ENCODE results near the gene PSMD13. TPM values are rescaled to one million over a fixed set of nuclear protein-coding genes. Genes with fewer than 3 reads are reported as not detected.

Gene PSMD13
- total RNA-seq, 1 donor from 2014 or later: 137 TPM

GRCh38 chr11:287821-288477, 51.2 kb downstream of the PSMD13 start:
- DNase-seq (ENCODE audit: low read depth) (no peak), FAIRE-seq (no peak)
- H3K4me1 Mint-ChIP-seq (ENCODE audit: low read depth, unreplicated experiment): no peaks in the 10 kb centered on the region
- Histone ChIP-seq H3K27me3 (ENCODE audit: insufficient read depth, low read length) (peaks cover 16% of the 10 kb centered on the region), H3K4me3 (ENCODE audit: insufficient read depth, low read depth, low read length) (peak overlapping the region; percentile 57), H4K20me1 (ENCODE audit: insufficient read depth, low read length) (no peaks in the 10 kb centered on the region), H3K27ac (ENCODE audit: low read depth, low read length) (no peak overlapping the region), H3K9ac (ENCODE audit: low read length) (peak overlapping the region; percentile 61), H3K79me2 (ENCODE audit: insufficient read depth, low read length) (no peaks in the 10 kb centered on the region), H3K4me1 (ENCODE audit: insufficient read depth, low read length) (peaks cover 6% of the 10 kb centered on the region), H3K9me3 (ENCODE audit: insufficient read depth, low read depth, low read length) (no peaks in the 10 kb centered on the region), H3K4me2 (ENCODE audit: low read length) (peak overlapping the region; percentile 90), H2AFZ (ENCODE audit: low read depth, low read length) (peak overlapping the region; percentile 86), H3K36me3 (ENCODE audit: insufficient read depth, low read length) (no peaks in the 10 kb centered on the region)
- peaks cover 5% of the 10 kb centered on the region for H3K36me3 Mint-ChIP-seq (ENCODE audit: low read depth, unreplicated experiment)
- peak overlapping the region; percentile 78 for H3K4me3 Mint-ChIP-seq (ENCODE audit: unreplicated experiment)
- peaks cover 35% of the 10 kb centered on the region for H3K27me3 Mint-ChIP-seq (ENCODE audit: low read depth, unreplicated experiment)
- H3K9me3 Mint-ChIP-seq (ENCODE audit: unreplicated experiment): no peaks in the 10 kb centered on the region
- no peak overlapping the region for H3K27ac Mint-ChIP-seq (ENCODE audit: unreplicated experiment)
- no peak for TF ChIP-seq EZH2 (IDR thresholded peaks at IDR 0.05; ENCODE audit: insufficient read depth, low read length)
- no peak for TF ChIP-seq CTCF (IDR thresholded peaks at IDR 0.05; ENCODE audit: insufficient read depth, low read depth, low read length)

GRCh38 chr11:288478-289397, 52.0 kb downstream of the PSMD13 start, which contains the start of gene PGGHG:
Gene PGGHG, plus strand, starts transcription at chr11:289126. Its CDS starts 691 bp downstream, at chr11:289817.
- H3K27ac ChIP-seq (ENCODE audit: low read depth, low read length): no peak within 1 kb of the TSS
- H4K20me1 ChIP-seq (ENCODE audit: insufficient read depth, low read length): no peaks in the 10 kb centered on the region
- no peaks in the 10 kb centered on the region for H3K36me3 ChIP-seq (ENCODE audit: insufficient read depth, low read length)
- no peaks in the 10 kb centered on the region for H3K79me2 ChIP-seq (ENCODE audit: insufficient read depth, low read length)
- peak within 1 kb of the TSS; percentile 90 for H3K4me2 ChIP-seq (ENCODE audit: low read length)
- peaks cover 6% of the 10 kb centered on the region for H3K4me1 ChIP-seq (ENCODE audit: insufficient read depth, low read length)
- H3K27me3 ChIP-seq (ENCODE audit: insufficient read depth, low read length): peaks cover 15% of the 10 kb centered on the region
- no peak for TF ChIP-seq CTCF (IDR thresholded peaks at IDR 0.05; ENCODE audit: insufficient read depth, low read depth, low read length)
- peak; percentile 76 for TF ChIP-seq EZH2 (IDR thresholded peaks at IDR 0.05; ENCODE audit: insufficient read depth, low read length)
- peaks cover 1% of the 10 kb centered on the region for H3K36me3 Mint-ChIP-seq (ENCODE audit: low read depth, unreplicated experiment)
- H2AFZ ChIP-seq (ENCODE audit: low read depth, low read length): peak within 1 kb of the TSS; percentile 86
- peak within 1 kb of the TSS; percentile 61 for H3K9ac ChIP-seq (ENCODE audit: low read length)
- H3K4me3 Mint-ChIP-seq (ENCODE audit: unreplicated experiment): peak within 1 kb of the TSS; percentile 81
- H3K9me3 Mint-ChIP-seq (ENCODE audit: unreplicated experiment): no peaks in the 10 kb centered on the region
- H3K27me3 Mint-ChIP-seq (ENCODE audit: low read depth, unreplicated experiment): peaks cover 29% of the 10 kb centered on the region
- DNase-seq (ENCODE audit: low read depth) (no peak), FAIRE-seq (no peak)
- no peaks in the 10 kb centered on the region for H3K9me3 ChIP-seq (ENCODE audit: insufficient read depth, low read depth, low read length)
- H3K4me3 ChIP-seq (ENCODE audit: insufficient read depth, low read depth, low read length): peak within 1 kb of the TSS; percentile 57
- H3K4me1 Mint-ChIP-seq (ENCODE audit: low read depth, unreplicated experiment): no peaks in the 10 kb centered on the region
- no peak within 1 kb of the TSS for H3K27ac Mint-ChIP-seq (ENCODE audit: unreplicated experiment)
